Naive thymus-derived CD8-positive, alpha-beta T cell (primary cell): Measurements from ENCODE around the gene THSD4. TPM values are rescaled to one million over a fixed set of nuclear protein-coding genes. Genes with fewer than 3 reads are reported as not detected.

ENCODE experiments used
- ATAC-seq, 2 donors: fragments of 150-1000 bp; cut with Tn5 transposase in 1 of 2; sonication (Bioruptor Pico), chemical (Tn5 transposase) in 1 of 2; 1 replicate in 1 of 2; 2 replicates in 1 of 2; pipeline ENCODE4 v1.10.0; 2021; ENCODE audit warnings: mild to moderate bottlenecking in 2 of 2, moderate library complexity in 2 of 2
- POLR2A ChIA-PET: fragments of 350-600 bp; sonication (Branson Sonifier 250); formaldehyde crosslinking; loops from one replicate; lab custom pipeline; 2021; ENCODE audit warnings: antibody characterized with exemption; lab: Charles Lee
- DNase-seq, 10 donors: peaks; one replicate each; pipeline versions ENCODE4 v3.0.0 to v3.0.0-alpha.2; 2020 to 2022
- H3K27ac Mint-ChIP-seq, 10 donors: one replicate each; pipeline ENCODE4 v1.8.0; 2020 to 2022; ENCODE audit warnings: mild to moderate bottlenecking in 10 of 10, mixed read lengths in 10 of 10, moderate library complexity in 4 of 10, inconsistent platforms in 1 of 10
- H3K27me3 Mint-ChIP-seq, 5 donors: one replicate each; pipeline ENCODE4 v1.8.0; 2021 to 2022; ENCODE audit warnings: mixed read lengths in 5 of 5
- H3K36me3 Mint-ChIP-seq, 3 donors: one replicate each; pipeline ENCODE4 v1.8.0; 2020 to 2022; ENCODE audit warnings: mixed read lengths in 3 of 3, mild to moderate bottlenecking in 2 of 3, inconsistent platforms in 1 of 3
- H3K4me1 Mint-ChIP-seq, 4 donors: one replicate each; pipeline ENCODE4 v1.8.0; 2021 to 2022; ENCODE audit warnings: mixed read lengths in 4 of 4
- H3K4me3 Mint-ChIP-seq, 10 donors: one replicate each; pipeline ENCODE4 v1.8.0; 2020 to 2022; ENCODE audit warnings: mild to moderate bottlenecking in 10 of 10, mixed read lengths in 10 of 10, moderate library complexity in 6 of 10, inconsistent platforms in 1 of 10
- H3K9me3 Mint-ChIP-seq, 9 donors: one replicate each; pipeline ENCODE4 v1.8.0; 2020 to 2022; ENCODE audit warnings: mixed read lengths in 9 of 9, mild to moderate bottlenecking in 3 of 9, inconsistent platforms in 1 of 9, moderate library complexity in 1 of 9
- polyA plus RNA-seq, 3 donors: library from polyadenylated mRNA; unstranded; fragments of 300-500 nt; fragmentation: Illumina TruSeq; gene quantifications; one replicate each; pipeline ENCODE4 v1.2.3, GENCODE V29; 2021
- total RNA-seq, 8 experiments: library from RNA in 2 of 8; stranded (reverse) in 2 of 8; gene quantifications; one replicate each; pipeline ENCODE4 v1.2.3 and lab custom pipeline; 2021 to 2026

Gene THSD4
- total and polyA plus RNA-seq, 5 experiments from 2014 or later: not detected

- peaks cover 0 to 3% (median 0%) of the 10 kb centered on the region in 9 donors for H3K9me3 Mint-ChIP-seq
- DNase-seq (no peak), ATAC-seq (no peak)
- H3K36me3 Mint-ChIP-seq: no peaks in the 10 kb centered on the region
- peaks cover 2 to 15% (median 8%) of the 10 kb centered on the region in 5 donors for H3K27me3 Mint-ChIP-seq
- H3K27ac Mint-ChIP-seq: no peak overlapping the region
- H3K4me3 Mint-ChIP-seq: no peak overlapping the region
- H3K4me1 Mint-ChIP-seq: no peaks in the 10 kb centered on the region
- POLR2A ChIA-PET: no interaction called here
These were observed 74.4 kb downstream of the THSD4 start for GRCh38 chr15:71189718-71190117.

- Mint-ChIP-seq H3K27ac (no peak overlapping the region), H3K27me3 (peaks cover 2 to 10% (median 9%) of the 10 kb centered on the region in 5 donors)
- ATAC-seq: no peak
These were observed 76.0 kb downstream of the THSD4 start for GRCh38 chr15:71191296-71191695.

GRCh38 chr15:71192816-71193215, 77.5 kb downstream of the THSD4 start:
- Mint-ChIP-seq H3K36me3 (no peaks in the 10 kb centered on the region), H3K27me3 (peaks cover 2 to 14% (median 6%) of the 10 kb centered on the region in 5 donors), H3K4me3 (no peak overlapping the region), H3K27ac (no peak overlapping the region), H3K9me3 (peaks cover 0 to 3% (median 0%) of the 10 kb centered on the region in 9 donors), H3K4me1 (peaks cover 0 to 5% (median 0%) of the 10 kb centered on the region in 4 donors)
- ATAC-seq (no peak), DNase-seq (no peak)
- POLR2A ChIA-PET: no interaction called here

More at GRCh38 chr15:71191296-71191695, 76.0 kb downstream of the THSD4 start:
- Mint-ChIP-seq H3K36me3 (no peaks in the 10 kb centered on the region), H3K4me3 (no peak overlapping the region), H3K9me3 (peaks cover 0 to 3% (median 0%) of the 10 kb centered on the region in 9 donors), H3K4me1 (peaks cover 0 to 2% (median 0%) of the 10 kb centered on the region in 4 donors)
- no peak for DNase-seq
- POLR2A ChIA-PET: no interaction called here

- peak overlapping the region in 1 of 10 donors; percentile 29 for H3K27ac Mint-ChIP-seq
- peaks cover 2 to 14% (median 6%) of the 10 kb centered on the region in 5 donors for H3K27me3 Mint-ChIP-seq
- no peak overlapping the region for H3K4me3 Mint-ChIP-seq
- H3K9me3 Mint-ChIP-seq: peaks cover 0 to 3% (median 0%) of the 10 kb centered on the region in 9 donors
- ATAC-seq (no peak), DNase-seq (no peak)
- POLR2A ChIA-PET: no interaction called here
- peaks cover 0 to 5% (median 0%) of the 10 kb centered on the region in 4 donors for H3K4me1 Mint-ChIP-seq
- no peaks in the 10 kb centered on the region for H3K36me3 Mint-ChIP-seq
These were observed 79.0 kb downstream of the THSD4 start for GRCh38 chr15:71194286-71194685.

GRCh38 chr15:71195242-71195641, 80.0 kb downstream of the THSD4 start:
- Mint-ChIP-seq H3K36me3 (no peaks in the 10 kb centered on the region), H3K4me3 (no peak overlapping the region), H3K4me1 (peaks cover 0 to 8% (median 0%) of the 10 kb centered on the region in 4 donors), H3K27me3 (peaks cover 2 to 14% (median 6%) of the 10 kb centered on the region in 5 donors), H3K9me3 (peaks cover 0 to 3% (median 0%) of the 10 kb centered on the region in 9 donors), H3K27ac (no peak overlapping the region)
- POLR2A ChIA-PET: no interaction called here
- DNase-seq (no peak), ATAC-seq (no peak)

GRCh38 chr15:71197620-71198019, 82.3 kb downstream of the THSD4 start:
- Mint-ChIP-seq H3K4me1 (peaks cover 0 to 8% (median 0%) of the 10 kb centered on the region in 4 donors), H3K9me3 (no peaks in the 10 kb centered on the region), H3K27ac (no peak overlapping the region), H3K27me3 (peaks cover 0 to 14% (median 6%) of the 10 kb centered on the region in 5 donors), H3K36me3 (no peaks in the 10 kb centered on the region), H3K4me3 (no peak overlapping the region)
- ATAC-seq (no peak), DNase-seq (no peak)
- POLR2A ChIA-PET: no interaction called here

GRCh38 chr15:71198846-71199245, 83.6 kb downstream of the THSD4 start:
- Mint-ChIP-seq H3K4me3 (no peak overlapping the region), H3K9me3 (no peaks in the 10 kb centered on the region), H3K27ac (no peak overlapping the region), H3K36me3 (no peaks in the 10 kb centered on the region), H3K4me1 (peaks cover 0 to 8% (median 0%) of the 10 kb centered on the region in 4 donors), H3K27me3 (peaks cover 0 to 14% (median 3%) of the 10 kb centered on the region in 5 donors)
- no peak for DNase-seq
- no peak for ATAC-seq
- POLR2A ChIA-PET: no interaction called here

GRCh38 chr15:71199384-71200351, 84.4 kb downstream of the THSD4 start:
- peaks cover 0 to 8% (median 0%) of the 10 kb centered on the region in 4 donors for H3K4me1 Mint-ChIP-seq
- ATAC-seq (no peak), DNase-seq (no peak)
- no peaks in the 10 kb centered on the region for H3K9me3 Mint-ChIP-seq
- H3K4me3 Mint-ChIP-seq: no peak overlapping the region
- peaks cover 0 to 14% (median 3%) of the 10 kb centered on the region in 5 donors for H3K27me3 Mint-ChIP-seq
- no peak overlapping the region for H3K27ac Mint-ChIP-seq
- H3K36me3 Mint-ChIP-seq: no peaks in the 10 kb centered on the region
- POLR2A ChIA-PET: no interaction called here

GRCh38 chr15:71201477-71201876, 86.2 kb downstream of the THSD4 start:
- ATAC-seq: no peak
- Mint-ChIP-seq H3K27ac (no peak overlapping the region), H3K9me3 (no peaks in the 10 kb centered on the region), H3K27me3 (peaks cover 0 to 3% (median 2%) of the 10 kb centered on the region in 5 donors), H3K4me3 (no peak overlapping the region), H3K36me3 (no peaks in the 10 kb centered on the region), H3K4me1 (peaks cover 0 to 4% (median 0%) of the 10 kb centered on the region in 4 donors)
- POLR2A ChIA-PET: no interaction called here
- no peak for DNase-seq

- H3K27ac Mint-ChIP-seq: no peak overlapping the region
- no peaks in the 10 kb centered on the region for H3K36me3 Mint-ChIP-seq
- peaks cover 0 to 3% (median 0%) of the 10 kb centered on the region in 4 donors for H3K4me1 Mint-ChIP-seq
- no peak for DNase-seq
- peaks cover 0 to 4% (median 2%) of the 10 kb centered on the region in 5 donors for H3K27me3 Mint-ChIP-seq
- POLR2A ChIA-PET: no interaction called here
- no peaks in the 10 kb centered on the region for H3K9me3 Mint-ChIP-seq
- no peak for ATAC-seq
- H3K4me3 Mint-ChIP-seq: no peak overlapping the region
These were observed 87.4 kb downstream of the THSD4 start for GRCh38 chr15:71202712-71203111.

- Mint-ChIP-seq H3K27me3 (peaks cover 0 to 4% (median 2%) of the 10 kb centered on the region in 5 donors), H3K27ac (no peak overlapping the region), H3K36me3 (no peaks in the 10 kb centered on the region), H3K9me3 (no peaks in the 10 kb centered on the region), H3K4me1 (peaks cover 0 to 3% (median 0%) of the 10 kb centered on the region in 4 donors), H3K4me3 (no peak overlapping the region)
- POLR2A ChIA-PET: no interaction called here
- no peak for ATAC-seq
- DNase-seq: no peak
These were observed 88.6 kb downstream of the THSD4 start for GRCh38 chr15:71203586-71204474.

- ATAC-seq (no peak), DNase-seq (no peak)
- peaks cover 5 to 15% (median 5%) of the 10 kb centered on the region in 5 donors for H3K27me3 Mint-ChIP-seq
- no peak overlapping the region for H3K4me3 Mint-ChIP-seq
- H3K36me3 Mint-ChIP-seq: no peaks in the 10 kb centered on the region
- POLR2A ChIA-PET: no interaction called here
- no peaks in the 10 kb centered on the region for H3K9me3 Mint-ChIP-seq
- no peaks in the 10 kb centered on the region for H3K4me1 Mint-ChIP-seq
- no peak overlapping the region for H3K27ac Mint-ChIP-seq
These were observed 91.9 kb downstream of the THSD4 start for GRCh38 chr15:71207141-71207540.
